ENCODE results near the gene HRH3. TPM values are rescaled to one million over a fixed set of nuclear protein-coding genes. Genes with fewer than 3 reads are reported as not detected.

The HRH3 gene
- total and polyA plus RNA-seq, 12 donors: 0.06 to 0.80 (median 0.11) TPM; not detected in 8

DNA sequence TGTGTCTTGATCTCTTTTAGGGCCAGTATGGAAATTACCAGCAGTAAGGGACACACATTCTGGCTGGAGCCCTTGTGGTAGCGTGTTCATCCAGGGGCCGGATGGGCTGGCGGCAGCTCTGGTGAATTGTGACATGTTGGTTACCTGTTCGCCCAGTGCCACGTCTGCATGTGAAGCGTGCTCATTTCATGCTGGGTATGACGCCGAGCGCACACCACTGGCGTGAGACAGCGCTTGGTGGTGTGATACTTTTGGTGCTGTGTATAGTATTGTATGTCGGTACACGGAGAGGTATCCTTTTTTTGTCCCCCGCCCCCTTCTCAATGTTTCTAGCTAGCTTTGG, 40.9 kb downstream of the HRH3 start:
- Histone ChIP-seq H3K9me3 (replicated peaks in 1 of 3) (no peaks in the 10 kb centered on the region), H3K27me3 (no peaks in the 10 kb centered on the region), H3K27ac (no peak overlapping the region), H3K4me1 (replicated peaks in 1 of 2) (peaks cover 8 to 16% of the 10 kb centered on the region in 2 donors), H3K36me3 (replicated peaks in 1 of 2) (peaks cover 0 to 20% of the 10 kb centered on the region in 2 donors), H3K4me3 (no peak overlapping the region)
- WGBS, 4 donors: 93 to 99% (median 95%) methylated on average over 12 to 14 of the region's 14 CpGs
- intact Hi-C loops (cut with DNase I): no loop called here
- DNase-seq: no peak
- no peak for TF ChIP-seq CTCF (IDR thresholded peaks at IDR 0.05)
- TF ChIP-seq POLR2A (IDR thresholded peaks at IDR 0.05): no peak

- no peak overlapping the region for H3K27ac ChIP-seq
- peaks cover 2 to 10% of the 10 kb centered on the region in 2 donors for H3K4me1 ChIP-seq (replicated peaks in 1 of 2)
- H3K4me3 ChIP-seq: no peak overlapping the region
- no peaks in the 10 kb centered on the region for H3K27me3 ChIP-seq
- H3K9me3 ChIP-seq (replicated peaks in 1 of 3): no peaks in the 10 kb centered on the region
- DNase-seq: no peak
- TF ChIP-seq CTCF (IDR thresholded peaks at IDR 0.05) (no peak), POLR2A (IDR thresholded peaks at IDR 0.05) (no peak)
- 92 to 93% (median 92%) methylated on average over 17 to 19 of the region's 19 CpGs for WGBS, 4 donors
- intact Hi-C loops (cut with DNase I): no loop called here
- peaks cover 0 to 20% of the 10 kb centered on the region in 2 donors for H3K36me3 ChIP-seq (replicated peaks in 1 of 2)
Measured at GRCh38 chr20:62178316-62179161, 41.5 kb downstream of the HRH3 start.

- DNase-seq: no peak
- peaks cover 0 to 20% of the 10 kb centered on the region in 2 donors for H3K36me3 ChIP-seq (replicated peaks in 1 of 2)
- H3K9me3 ChIP-seq (replicated peaks in 1 of 3): no peaks in the 10 kb centered on the region
- no peaks in the 10 kb centered on the region for H3K27me3 ChIP-seq
- H3K27ac ChIP-seq: no peak overlapping the region
- no peak overlapping the region for H3K4me3 ChIP-seq
- TF ChIP-seq POLR2A (IDR thresholded peaks at IDR 0.05) (no peak), CTCF (IDR thresholded peaks at IDR 0.05) (no peak)
- H3K4me1 ChIP-seq (replicated peaks in 1 of 2): peaks cover 0 to 5% of the 10 kb centered on the region in 2 donors
- intact Hi-C loops (cut with DNase I): no loop called here
- 88 to 93% (median 92%) methylated on average over 9 of the region's 9 CpGs for WGBS, 4 donors
Measured at GRCh38 chr20:62177307-62177706, 42.8 kb downstream of the HRH3 start.

DNA sequence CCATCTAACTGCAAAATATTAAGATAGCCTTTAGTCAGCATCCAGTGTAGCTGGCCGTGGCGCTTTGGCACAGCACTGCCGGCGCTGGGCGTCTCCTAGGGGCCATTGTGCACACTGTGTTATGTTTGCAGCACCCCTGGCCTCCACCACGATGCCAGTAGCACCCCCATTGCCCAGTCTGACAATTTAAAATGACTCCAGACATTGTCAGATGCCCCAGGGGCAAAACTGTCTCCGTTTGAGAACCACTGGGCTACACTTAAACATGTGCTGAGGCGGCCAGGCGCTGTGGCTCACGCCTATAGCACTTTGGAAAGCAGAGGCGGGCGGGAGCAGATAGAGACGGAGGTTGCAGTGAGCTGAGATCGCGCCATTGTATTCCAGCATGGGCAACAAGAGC, 43.2 kb downstream of the HRH3 start:
- TF ChIP-seq POLR2A (IDR thresholded peaks at IDR 0.05) (no peak), CTCF (IDR thresholded peaks at IDR 0.05) (no peak)
- no peak overlapping the region for H3K4me3 ChIP-seq
- WGBS, 4 donors: 93 to 95% (median 94%) methylated on average over 15 of the region's 15 CpGs
- H3K27ac ChIP-seq: no peak overlapping the region
- DNase-seq: no peak
- H3K36me3 ChIP-seq (replicated peaks in 1 of 2): peaks cover 0 to 20% of the 10 kb centered on the region in 2 donors
- H3K4me1 ChIP-seq (replicated peaks in 1 of 2): peaks cover 0 to under 1% of the 10 kb centered on the region in 2 donors
- H3K27me3 ChIP-seq: no peaks in the 10 kb centered on the region
- H3K9me3 ChIP-seq (replicated peaks in 1 of 3): no peaks in the 10 kb centered on the region
- intact Hi-C loops (cut with DNase I): no loop called here
